Left colon (tissue), 2 donors: ENCODE measurements around the gene ERN1. TPM values are rescaled to one million over a fixed set of nuclear protein-coding genes. Genes with fewer than 3 reads are reported as not detected.

Source experiments
- ATAC-seq: fragments of 200-7000 bp; cut with Tn5 transposase; one replicate; pipeline ENCODE4 v1.9.1; 2020; ENCODE audit warnings: mild to moderate bottlenecking, moderate library complexity
- DNase-seq, 2 donors: peaks; one replicate each; pipeline ENCODE4 v3.0.0-alpha.2; 2020
- intact Hi-C, 2 donors: fragments of 100-400 bp; cut with DNase I in 1 of 2; cut with micrococcal nuclease in 1 of 2; formaldehyde crosslinking; loops; one replicate each; pipeline versions ENCODE4 v1.11.2 to v1.14.0; 2022; cut with DNase I, micrococcal nuclease
- total RNA-seq, 2 donors: library from RNA; stranded (reverse); fragmentation: NEBNext Ultra II Directional; extraction: Animal tissue kit (Norgen Biotek cat#: 25700); gene quantifications; one replicate each; pipeline ENCODE4 v1.2.1, GENCODE V29; 2021
- donor health status: DM: no; HTN: no; CAD: no.
- donor health status: DM: yes; HTN: yes; CAD: no.

Gene ERN1
- total RNA-seq, 2 donors from 2014 or later = 19.9 to 25.6 TPM

- intact Hi-C loops = no loop called here
- ATAC-seq (no peak), DNase-seq (no peak)
Measured at GRCh38 chr17:63991611-63992010, 138.3 kb downstream of the ERN1 start.

GRCh38 chr17:63989622-63990345, 140.2 kb downstream of the ERN1 start:
- DNase-seq (no peak), ATAC-seq (no peak)
- intact Hi-C loops = no loop called here

Other genes starting within 250 kb of the ERN1 start
- gene GH2, start 248.2 kb downstream of the ERN1 start, total RNA-seq = not detected
- gene CSH1, start 233.6 kb downstream of the ERN1 start, total RNA-seq = not detected
- not detected for gene CSHL1, start 218.9 kb downstream of the ERN1 start, total RNA-seq
- gene GH1, start 211.3 kb downstream of the ERN1 start, total RNA-seq = not detected
- 1 to 10 TPM; 2.0 to 4.0 TPM for gene CD79B, start 197.8 kb downstream of the ERN1 start, total RNA-seq
- gene SCN4A, start 157.2 kb downstream of the ERN1 start, total RNA-seq = under 1 TPM in 1 of 2 donors, not detected in 1; 0.20 TPM
- under 1 TPM in 1 of 2 donors, not detected in 1; 0.22 TPM for gene PRR29, start 131.8 kb downstream of the ERN1 start, total RNA-seq
- 10 to 100 TPM in 1 of 2 donors, 1 to 10 TPM in 1; 6.9 to 11.5 TPM for gene ICAM2, start 109.5 kb downstream of the ERN1 start, total RNA-seq
- 10 to 100 TPM; 32.9 to 36.4 TPM for gene TEX2, start 133.1 kb upstream of the ERN1 start, total RNA-seq